Measurements from ENCODE around the gene DXO.
"Not testable (repeated sequence)": the region's sequence is repeated elsewhere in the genome, so short reads cannot be mapped to it uniquely, and the experiment has no call there.

Gene DXO

GRCh38 chr6:32002546-32003268 lies 30.8 kb upstream of the DXO start:
- H3K27me3 ChIP-seq, H3K9me3 ChIP-seq, H4K20me1 ChIP-seq, H3K36me3 ChIP-seq, H3K4me2 ChIP-seq, H3K9ac ChIP-seq, H3K4me3 ChIP-seq, H3K27ac ChIP-seq, H3K4me1 ChIP-seq: not testable (repeated sequence)

DNA sequence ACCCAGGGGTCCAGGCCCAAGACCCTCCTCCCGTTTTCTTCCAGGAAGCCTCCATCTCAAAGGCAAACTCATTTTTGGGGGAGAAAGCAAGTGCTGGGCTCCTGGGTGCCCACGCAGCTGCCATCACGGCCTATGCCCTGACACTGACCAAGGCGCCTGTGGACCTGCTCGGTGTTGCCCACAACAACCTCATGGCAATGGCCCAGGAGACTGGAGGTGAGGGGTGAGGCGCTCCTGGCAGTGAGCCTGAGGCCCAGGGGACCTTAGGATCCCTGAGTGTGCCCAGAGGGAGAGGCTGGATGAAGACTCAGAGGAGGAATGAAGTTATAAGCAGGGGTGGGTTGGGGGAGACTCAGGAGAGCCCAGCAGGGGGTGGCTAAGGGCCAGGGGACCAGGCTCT lies 24.4 kb upstream of the DXO start:
- H3K9ac ChIP-seq, H3K4me2 ChIP-seq, H3K9me3 ChIP-seq, H3K27ac ChIP-seq, H3K4me3 ChIP-seq, H3K36me3 ChIP-seq, H3K27me3 ChIP-seq, H3K4me1 ChIP-seq, H4K20me1 ChIP-seq: not testable (repeated sequence)

DNA sequence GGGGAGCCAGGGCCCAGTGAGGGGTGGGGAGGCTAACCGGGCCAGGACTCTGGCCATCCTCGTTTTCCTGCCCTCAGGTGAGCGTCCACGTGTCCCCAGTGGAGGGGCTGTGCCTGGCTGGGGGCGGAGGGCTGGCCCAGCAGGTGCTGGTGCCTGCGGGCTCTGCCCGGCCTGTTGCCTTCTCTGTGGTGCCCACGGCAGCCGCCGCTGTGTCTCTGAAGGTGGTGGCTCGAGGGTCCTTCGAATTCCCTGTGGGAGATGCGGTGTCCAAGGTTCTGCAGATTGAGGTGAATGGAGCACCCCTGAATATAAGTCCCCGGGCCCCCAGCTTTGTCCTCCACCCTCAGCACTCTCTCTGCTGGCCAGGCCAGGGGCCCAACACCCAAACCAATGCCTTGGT lies 22.5 kb upstream of the DXO start:
- H3K27me3 ChIP-seq, H3K27ac ChIP-seq, H4K20me1 ChIP-seq, H3K4me3 ChIP-seq, H3K4me1 ChIP-seq, H3K9ac ChIP-seq, H3K9me3 ChIP-seq, H3K4me2 ChIP-seq, H3K36me3 ChIP-seq: not testable (repeated sequence)

- H4K20me1 ChIP-seq, H3K9me3 ChIP-seq, H3K27ac ChIP-seq, H3K36me3 ChIP-seq, H3K27me3 ChIP-seq, H3K9ac ChIP-seq, H3K4me3 ChIP-seq, H3K4me1 ChIP-seq, H3K4me2 ChIP-seq: not testable (repeated sequence)
Observed at GRCh38 chr6:31989363-31989762, 17.4 kb upstream of the DXO start.

GRCh38 chr6:31981744-31982143 lies 9.8 kb upstream of the DXO start, which contains the start of gene C4A:
TSS of gene C4A (plus strand) at chr6:31982057. CDS start at chr6:31982108, 51 bp downstream.
- not testable (repeated sequence) for H3K9ac ChIP-seq, H3K4me3 ChIP-seq, H3K27me3 ChIP-seq, H3K4me1 ChIP-seq, H4K20me1 ChIP-seq, H3K9me3 ChIP-seq, H3K4me2 ChIP-seq, H3K27ac ChIP-seq
- H3K36me3 ChIP-seq = peaks cover 18% of the 10 kb centered on the region; the same call in 1 of the 2 replicates

DNA sequence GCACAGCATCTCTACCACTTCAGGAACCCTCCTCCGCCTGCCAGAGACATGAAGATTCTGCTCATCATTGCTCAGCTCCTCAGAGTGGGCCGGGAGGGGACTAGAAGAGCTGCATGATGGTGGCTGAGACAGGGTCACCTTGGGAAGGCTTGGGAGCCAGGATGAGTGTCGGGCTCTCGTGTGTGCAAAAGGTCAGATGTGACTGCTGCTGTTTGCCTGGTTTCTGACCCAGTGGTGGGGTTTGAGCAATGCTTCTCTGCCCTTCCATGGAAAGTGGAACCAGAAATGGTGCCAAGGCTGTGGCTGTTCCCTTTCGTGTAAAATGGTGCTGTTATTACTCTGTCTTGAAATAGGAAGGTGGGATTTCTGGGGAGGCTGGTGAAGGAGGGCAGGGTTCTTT lies 9.1 kb upstream of the DXO start:
- H3K36me3 ChIP-seq = peaks cover 20% of the 10 kb centered on the region; the same call in 1 of the 2 replicates
- H3K27me3 ChIP-seq, H3K4me1 ChIP-seq, H4K20me1 ChIP-seq, H3K9me3 ChIP-seq, H3K4me2 ChIP-seq, H3K27ac ChIP-seq, H3K9ac ChIP-seq, H3K4me3 ChIP-seq: not testable (repeated sequence)

DNA sequence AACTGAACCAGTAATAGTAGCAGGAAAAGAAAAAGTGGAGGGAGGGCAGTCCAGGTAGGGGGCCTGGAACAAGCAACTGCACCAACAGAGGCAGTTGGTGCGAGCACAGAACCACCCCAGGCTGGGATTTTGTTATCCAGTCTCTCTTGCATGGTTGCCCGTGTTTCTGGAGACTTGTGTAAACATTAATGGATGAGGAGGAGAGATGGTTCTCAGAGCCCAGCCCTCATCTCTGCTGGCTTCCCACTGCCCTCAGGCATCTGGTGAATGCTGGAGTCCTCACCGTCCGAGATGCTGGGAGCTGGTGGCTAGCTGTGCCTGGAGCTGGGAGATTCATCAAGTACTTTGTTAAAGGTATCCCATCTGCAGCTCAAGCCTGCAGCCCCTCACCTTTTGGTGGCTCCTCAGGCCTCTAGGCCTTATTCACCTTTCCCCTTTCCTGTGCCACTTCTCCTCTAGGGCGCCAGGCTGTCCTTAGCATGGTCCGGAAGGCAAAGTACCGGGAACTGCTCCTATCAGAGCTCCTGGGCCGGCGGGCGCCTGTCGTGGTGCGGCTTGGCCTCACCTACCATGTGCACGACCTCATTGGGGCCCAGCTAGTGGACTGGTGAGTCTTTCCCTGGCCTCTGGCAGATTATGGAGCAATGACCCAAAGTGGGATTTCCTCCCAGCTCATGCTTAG lies 8.4 kb upstream of the DXO start:
- H3K27ac ChIP-seq = not testable (repeated sequence)

GRCh38 chr6:31979238-31979898 lies 7.4 kb upstream of the DXO start:
- Histone ChIP-seq H3K27ac (no peak overlapping the region), H4K20me1 (no peaks in the 10 kb centered on the region), H3K9ac (no peak overlapping the region), H3K4me1 (no peaks in the 10 kb centered on the region), H3K9me3 (peaks cover 12% of the 10 kb centered on the region; the same call in 1 of the 2 replicates), H3K4me2 (no peak overlapping the region), H3K27me3 (no peaks in the 10 kb centered on the region), H3K36me3 (peaks cover 24% of the 10 kb centered on the region; the same call in 1 of the 2 replicates), H3K4me3 (no peak overlapping the region)
- TF ChIP-seq Cebpa-rat (IDR thresholded peaks at IDR 0.05) = no peak

More for the DNA sequence above, 8.4 kb upstream of the DXO start:
- H3K36me3 ChIP-seq = peaks cover 21% of the 10 kb centered on the region; the same call in 1 of the 2 replicates
- H3K9ac ChIP-seq, H3K4me1 ChIP-seq, H4K20me1 ChIP-seq, H3K4me2 ChIP-seq, H3K4me3 ChIP-seq, H3K27me3 ChIP-seq: not testable (repeated sequence)
- peaks cover 12% of the 10 kb centered on the region; the same call in 1 of the 2 replicates for H3K9me3 ChIP-seq

- TF ChIP-seq Cebpa-rat (IDR thresholded peaks at IDR 0.05) = no peak
Observed at GRCh38 chr6:31978831-31979230, 6.9 kb upstream of the DXO start.

DNA sequence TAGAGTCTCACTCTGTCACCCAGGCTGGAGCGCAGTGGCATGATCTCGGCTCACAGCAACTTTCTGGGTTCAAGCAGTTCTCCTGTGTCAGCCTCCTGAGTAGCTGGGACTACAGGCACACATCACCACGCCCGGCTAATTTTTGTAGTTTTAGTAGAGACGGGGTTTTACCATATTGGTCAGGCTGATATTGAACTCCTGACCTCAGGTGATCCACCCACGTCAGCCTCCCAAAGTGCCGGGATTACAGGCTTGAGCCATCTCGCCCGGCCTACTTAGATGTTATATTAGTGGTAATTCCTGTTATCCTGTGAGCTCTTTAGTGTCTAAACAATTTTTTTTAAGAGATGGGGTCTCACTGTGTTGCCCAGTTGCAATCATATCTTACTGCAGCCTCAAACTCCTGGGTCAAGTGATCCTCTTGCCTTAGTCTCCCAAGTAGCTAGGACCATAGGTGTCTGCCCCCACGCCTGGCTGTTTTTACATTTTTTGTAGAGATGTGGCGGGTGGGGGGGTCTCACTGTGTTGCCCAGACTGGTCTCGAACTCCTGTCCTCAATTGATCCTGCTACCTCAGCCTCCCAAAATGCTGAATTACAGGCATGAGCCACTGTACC lies 6.0 kb upstream of the DXO start:
- H3K27ac ChIP-seq = no peak overlapping the region
- peaks cover 12% of the 10 kb centered on the region; the same call in 1 of the 2 replicates for H3K9me3 ChIP-seq
- H3K4me3 ChIP-seq = no peak overlapping the region
- H3K4me1 ChIP-seq = peaks cover 13% of the 10 kb centered on the region
- no peaks in the 10 kb centered on the region for H3K27me3 ChIP-seq
- H3K36me3 ChIP-seq = peaks cover 24% of the 10 kb centered on the region; the same call in 1 of the 2 replicates
- no peak for TF ChIP-seq Cebpa-rat (IDR thresholded peaks at IDR 0.05)
- H4K20me1 ChIP-seq = no peaks in the 10 kb centered on the region
- H3K9ac ChIP-seq = no peak overlapping the region
- no peak overlapping the region for H3K4me2 ChIP-seq

More at GRCh38 chr6:31978831-31979230, 6.9 kb upstream of the DXO start:
- Histone ChIP-seq H3K9ac (no peak overlapping the region), H3K36me3 (peaks cover 24% of the 10 kb centered on the region; the same call in 1 of the 2 replicates), H3K4me1 (peaks cover 4% of the 10 kb centered on the region), H3K4me3 (no peak overlapping the region), H3K9me3 (peaks cover 12% of the 10 kb centered on the region; the same call in 1 of the 2 replicates), H3K27me3 (no peaks in the 10 kb centered on the region), H4K20me1 (no peaks in the 10 kb centered on the region), H3K4me2 (no peak overlapping the region), H3K27ac (no peak overlapping the region)

DNA sequence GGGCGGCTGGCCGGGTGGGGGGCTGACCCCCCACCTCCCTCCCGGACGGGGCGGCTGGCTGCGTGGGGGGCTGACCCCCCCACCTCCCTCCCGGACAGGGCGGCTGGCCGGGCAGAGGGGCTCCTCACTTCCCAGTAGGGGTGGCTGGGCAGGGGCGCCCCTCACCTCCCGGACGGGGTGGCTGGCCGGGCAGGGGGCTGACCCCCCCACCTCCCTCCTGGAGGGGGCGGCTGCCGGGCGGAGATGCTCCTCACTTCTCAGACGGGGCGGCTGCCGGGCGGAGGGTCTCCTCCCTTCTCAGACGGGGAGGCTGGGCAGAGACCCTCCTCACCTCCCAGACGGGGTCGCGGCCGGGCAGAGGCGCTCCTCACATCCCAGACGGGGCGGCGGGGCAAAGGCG lies 4.1 kb upstream of the DXO start:
- H3K4me3 ChIP-seq, H3K4me2 ChIP-seq, H4K20me1 ChIP-seq, H3K27me3 ChIP-seq, H3K9ac ChIP-seq, H3K27ac ChIP-seq: not testable (repeated sequence)
- peaks cover 22% of the 10 kb centered on the region for H3K4me1 ChIP-seq
- peaks cover 12% of the 10 kb centered on the region; the same call in 1 of the 2 replicates for H3K9me3 ChIP-seq
- peaks cover 24% of the 10 kb centered on the region; the same call in 1 of the 2 replicates for H3K36me3 ChIP-seq

All from BLaER1 (cell line).